HEK293 (cell line): ENCODE data around the gene GALNT10.

Experiments used
- CTCF ChIA-PET: fragments of 350-600 bp; formaldehyde crosslinking; extraction: SDS; loops from one replicate; lab custom pipeline; 2021; ENCODE audit warnings: antibody characterized with exemption; lab: Yijun Ruan, JAX
- POLR2A ChIA-PET: fragments of 300-600 bp; formaldehyde crosslinking; extraction: SDS; loops from one replicate; lab custom pipeline; 2020; ENCODE audit warnings: antibody characterized with exemption, inconsistent platforms; lab: Yijun Ruan, JAX
- H3K27ac ChIP-seq: fragments of 200-500 bp; sonication (Bioruptor generic); 2 replicates; pipeline ENCODE4 v1.5.1; 2014; ENCODE audit warnings: low read depth, low read length, control low read depth, inconsistent platforms; ENCODE audit errors: extremely low read depth
- H3K36me3 ChIP-seq, 2 experiments: fragments of 200-500 bp in 1 of 2; sonication (Bioruptor generic) in 1 of 2; 1 replicate in 1 of 2; 2 replicates in 1 of 2; pipeline ENCODE4 v1.5.1; 2014 to 2017; ENCODE audit warnings: inconsistent platforms in 2 of 2, low read length in 2 of 2; ENCODE audit not compliant: control insufficient read depth in 2 of 2, insufficient read depth in 1 of 2
- H3K4me1 ChIP-seq: fragments of 200-500 bp; sonication (Bioruptor generic); 2 replicates; pipeline ENCODE4 v1.5.1; 2014; ENCODE audit warnings: mild to moderate bottlenecking, low read length, inconsistent platforms; ENCODE audit not compliant: control insufficient read depth, insufficient read depth
- H3K4me3 ChIP-seq: 2 replicates; pipeline ENCODE4 v1.5.1; 2011; ENCODE audit warnings: low read depth, mild to moderate bottlenecking, control low read depth, low read length, moderate library complexity
- H3K9me3 ChIP-seq: fragments of 200-500 bp; sonication (Bioruptor generic); 2 replicates; pipeline ENCODE4 v1.5.1; 2014; ENCODE audit warnings: low read depth, low read length, inconsistent platforms; ENCODE audit not compliant: control insufficient read depth, insufficient read depth
- BCL6B ChIP-seq: fragments of 450-650 bp; formaldehyde crosslinking; IDR thresholded peaks from 2 replicates; pipeline ENCODE4 v1.5.1; 2017; ENCODE audit warnings: missing biosample characterization, missing genetic modification characterization
- HOXA7 ChIP-seq: sonication (generic); formaldehyde crosslinking; IDR thresholded peaks from 2 replicates; pipeline ENCODE4 v1.8.1; 2022; ENCODE audit warnings: missing genetic modification reagents, borderline replicate concordance
- KLF8 ChIP-seq: fragments of 450-650 bp; formaldehyde crosslinking; IDR thresholded peaks from 2 replicates; pipeline ENCODE4 v1.5.1; 2016; ENCODE audit warnings: missing biosample characterization, missing genetic modification characterization
- PRDM4 ChIP-seq: fragments of 450-650 bp; formaldehyde crosslinking; IDR thresholded peaks from 2 replicates; pipeline ENCODE4 v1.5.1; 2017; ENCODE audit warnings: missing biosample characterization, missing genetic modification characterization
- ZFP37 ChIP-seq: fragments of 450-650 bp; formaldehyde crosslinking; IDR thresholded peaks from 2 replicates; pipeline ENCODE4 v1.5.1; 2016; ENCODE audit warnings: missing biosample characterization, missing genetic modification characterization
- ZNF114 ChIP-seq: fragments of 450-650 bp; formaldehyde crosslinking; IDR thresholded peaks from 2 replicates; pipeline ENCODE4 v1.5.0; 2017; ENCODE audit warnings: missing biosample characterization, missing genetic modification characterization
- ZNF211 ChIP-seq: fragments of 450-650 bp; formaldehyde crosslinking; IDR thresholded peaks from 2 replicates; pipeline ENCODE4 v1.5.1; 2016; ENCODE audit warnings: low read depth, missing biosample characterization, missing genetic modification characterization
- ZNF221 ChIP-seq: fragments of 450-650 bp; formaldehyde crosslinking; IDR thresholded peaks from 2 replicates; pipeline ENCODE4 v1.5.1; 2017; ENCODE audit warnings: missing biosample characterization, missing genetic modification characterization, borderline replicate concordance
- ZNF274 ChIP-seq, 2 experiments: fragments of 200-500 bp in 1 of 2; fragments of 450-650 bp in 1 of 2; sonication (Bioruptor generic) in 1 of 2; formaldehyde crosslinking in 1 of 2; IDR thresholded peaks; 2 replicates each; pipeline versions ENCODE4 v1.5.1 to v1.6.1; 2014 to 2016; ENCODE audit warnings: borderline replicate concordance in 1 of 2, inconsistent platforms in 1 of 2, low read length in 1 of 2, missing biosample characterization in 1 of 2, missing genetic modification characterization in 1 of 2
- ZNF362 ChIP-seq: fragments of 450-650 bp; formaldehyde crosslinking; IDR thresholded peaks from 2 replicates; pipeline ENCODE4 v1.5.1; 2016; ENCODE audit warnings: missing biosample characterization, missing genetic modification characterization
- ZNF394 ChIP-seq: fragments of 450-650 bp; formaldehyde crosslinking; IDR thresholded peaks from 2 replicates; pipeline ENCODE4 v1.5.1; 2016; ENCODE audit warnings: missing biosample characterization, missing genetic modification characterization, mild to moderate bottlenecking, moderate library complexity, borderline replicate concordance
- ZNF518A ChIP-seq: fragments of 450-650 bp; formaldehyde crosslinking; conservative IDR thresholded peaks from 2 replicates; pipeline ENCODE4 v1.5.1; 2016; ENCODE audit warnings: low read depth, missing biosample characterization, missing genetic modification characterization
- ZNF521 ChIP-seq: fragments of 450-650 bp; formaldehyde crosslinking; IDR thresholded peaks from 2 replicates; pipeline ENCODE4 v1.5.1; 2017; ENCODE audit warnings: missing biosample characterization, mild to moderate bottlenecking, missing genetic modification characterization
- ZNF548 ChIP-seq: fragments of 450-650 bp; formaldehyde crosslinking; IDR thresholded peaks from 2 replicates; pipeline ENCODE4 v1.5.1; 2016; ENCODE audit warnings: missing biosample characterization, missing genetic modification characterization
- ZNF561 ChIP-seq: fragments of 450-650 bp; IDR thresholded peaks from 2 replicates; pipeline ENCODE4 v1.5.1; 2018; ENCODE audit warnings: missing biosample characterization, missing genetic modification characterization, borderline replicate concordance
- ZNF571 ChIP-seq: fragments of 450-650 bp; formaldehyde crosslinking; IDR thresholded peaks from 2 replicates; pipeline ENCODE4 v1.5.0; 2017; ENCODE audit warnings: missing biosample characterization, missing genetic modification characterization
- ZNF629 ChIP-seq: fragments of 450-650 bp; formaldehyde crosslinking; IDR thresholded peaks from 2 replicates; pipeline ENCODE4 v1.5.1; 2017; ENCODE audit warnings: missing biosample characterization, missing genetic modification characterization
- ZNF701 ChIP-seq: fragments of 450-650 bp; formaldehyde crosslinking; IDR thresholded peaks from 2 replicates; pipeline ENCODE4 v1.5.1; 2016; ENCODE audit warnings: missing biosample characterization, missing genetic modification characterization
- ZNF777 ChIP-seq: fragments of 450-650 bp; formaldehyde crosslinking; IDR thresholded peaks from 2 replicates; pipeline ENCODE4 v1.5.1; 2017; ENCODE audit warnings: missing biosample characterization, missing genetic modification characterization, borderline replicate concordance
- ZNF837 ChIP-seq: fragments of 450-650 bp; formaldehyde crosslinking; IDR thresholded peaks from 2 replicates; pipeline ENCODE4 v1.5.1; 2016; ENCODE audit warnings: missing biosample characterization, missing genetic modification characterization
- TF ChIP-seq, protein P1 (sequence below): fragments of 450-650 bp; formaldehyde crosslinking; IDR thresholded peaks from 2 replicates; pipeline ENCODE4 v1.5.1; 2016; ENCODE audit warnings: missing biosample characterization, missing genetic modification characterization

GALNT10 gene

GRCh38 chr5:154215571-154216325 is 25.2 kb downstream of the GALNT10 start:
- Histone ChIP-seq H3K36me3 (no peaks in the 10 kb centered on the region), H3K4me3 (no peak overlapping the region), H3K4me1 (no peaks in the 10 kb centered on the region), H3K9me3 (no peaks in the 10 kb centered on the region), H3K27ac (no peak overlapping the region)
- no peak for TF ChIP-seq ZNF362 (tag by site-specific recombination)
- TF ChIP-seq HOXA7: no peak
- no peak for TF ChIP-seq ZFP37
- no peak for TF ChIP-seq ZNF521 (tag by site-specific recombination)
- no peak for TF ChIP-seq ZNF221 (tag by site-specific recombination)
- TF ChIP-seq ZNF548: no peak
- TF ChIP-seq ZNF274 (IDR thresholded peaks at IDR 0.05; ENCODE audit: low read length): no peak
- TF ChIP-seq ZNF274 (tag by site-specific recombination; IDR thresholded peaks at IDR 0.05; ENCODE audit: borderline replicate concordance): no peak
- TF ChIP-seq KLF8 (tag by site-specific recombination): no peak
- TF ChIP-seq, protein P1, sequence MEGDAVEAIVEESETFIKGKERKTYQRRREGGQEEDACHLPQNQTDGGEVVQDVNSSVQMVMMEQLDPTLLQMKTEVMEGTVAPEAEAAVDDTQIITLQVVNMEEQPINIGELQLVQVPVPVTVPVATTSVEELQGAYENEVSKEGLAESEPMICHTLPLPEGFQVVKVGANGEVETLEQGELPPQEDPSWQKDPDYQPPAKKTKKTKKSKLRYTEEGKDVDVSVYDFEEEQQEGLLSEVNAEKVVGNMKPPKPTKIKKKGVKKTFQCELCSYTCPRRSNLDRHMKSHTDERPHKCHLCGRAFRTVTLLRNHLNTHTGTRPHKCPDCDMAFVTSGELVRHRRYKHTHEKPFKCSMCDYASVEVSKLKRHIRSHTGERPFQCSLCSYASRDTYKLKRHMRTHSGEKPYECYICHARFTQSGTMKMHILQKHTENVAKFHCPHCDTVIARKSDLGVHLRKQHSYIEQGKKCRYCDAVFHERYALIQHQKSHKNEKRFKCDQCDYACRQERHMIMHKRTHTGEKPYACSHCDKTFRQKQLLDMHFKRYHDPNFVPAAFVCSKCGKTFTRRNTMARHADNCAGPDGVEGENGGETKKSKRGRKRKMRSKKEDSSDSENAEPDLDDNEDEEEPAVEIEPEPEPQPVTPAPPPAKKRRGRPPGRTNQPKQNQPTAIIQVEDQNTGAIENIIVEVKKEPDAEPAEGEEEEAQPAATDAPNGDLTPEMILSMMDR (tag by site-specific recombination): no peak
- TF ChIP-seq ZNF571 (tag by site-specific recombination): no peak
- no peak for TF ChIP-seq ZNF518A (tag by site-specific recombination)
- no peak for TF ChIP-seq ZNF629 (tag by site-specific recombination)
- no peak for TF ChIP-seq ZNF394 (tag by site-specific recombination)
- ChIA-PET POLR2A (interaction anchor here (1.1 to 1.7 kb wide), 2 partner anchors 24 to 25 kb away, joined by 4 to 5 read pairs; partner anchors contain the start of gene GALNT10), CTCF (interaction anchor here (0.8 kb wide), 1 partner anchor 18 kb away, joined by 7 read pairs; no protein-coding TSS in a partner anchor)

- no peaks in the 10 kb centered on the region for H3K36me3 ChIP-seq
- no peak overlapping the region for H3K27ac ChIP-seq
- ChIA-PET POLR2A (no interaction called here), CTCF (interaction anchor here (1.8 kb wide), 1 partner anchor 20 kb away, joined by 4 read pairs; no protein-coding TSS in a partner anchor)
- H3K9me3 ChIP-seq: no peaks in the 10 kb centered on the region
- no peaks in the 10 kb centered on the region for H3K4me1 ChIP-seq
- H3K4me3 ChIP-seq: no peak overlapping the region
- TF ChIP-seq ZNF211: no peak
- TF ChIP-seq ZNF114 (tag by site-specific recombination): no peak
- no peak for TF ChIP-seq PRDM4 (tag by site-specific recombination)
- no peak for TF ChIP-seq ZNF701 (tag by site-specific recombination)
- no peak for TF ChIP-seq ZNF777
- no peak for TF ChIP-seq ZNF561 (tag by site-specific recombination)
- TF ChIP-seq ZNF837 (tag by site-specific recombination): no peak
- no peak for TF ChIP-seq BCL6B
These were observed 26.9 kb downstream of the GALNT10 start for GRCh38 chr5:154217462-154217861.
